ENCODE data around the gene MT4.

Gene MT4

DNA sequence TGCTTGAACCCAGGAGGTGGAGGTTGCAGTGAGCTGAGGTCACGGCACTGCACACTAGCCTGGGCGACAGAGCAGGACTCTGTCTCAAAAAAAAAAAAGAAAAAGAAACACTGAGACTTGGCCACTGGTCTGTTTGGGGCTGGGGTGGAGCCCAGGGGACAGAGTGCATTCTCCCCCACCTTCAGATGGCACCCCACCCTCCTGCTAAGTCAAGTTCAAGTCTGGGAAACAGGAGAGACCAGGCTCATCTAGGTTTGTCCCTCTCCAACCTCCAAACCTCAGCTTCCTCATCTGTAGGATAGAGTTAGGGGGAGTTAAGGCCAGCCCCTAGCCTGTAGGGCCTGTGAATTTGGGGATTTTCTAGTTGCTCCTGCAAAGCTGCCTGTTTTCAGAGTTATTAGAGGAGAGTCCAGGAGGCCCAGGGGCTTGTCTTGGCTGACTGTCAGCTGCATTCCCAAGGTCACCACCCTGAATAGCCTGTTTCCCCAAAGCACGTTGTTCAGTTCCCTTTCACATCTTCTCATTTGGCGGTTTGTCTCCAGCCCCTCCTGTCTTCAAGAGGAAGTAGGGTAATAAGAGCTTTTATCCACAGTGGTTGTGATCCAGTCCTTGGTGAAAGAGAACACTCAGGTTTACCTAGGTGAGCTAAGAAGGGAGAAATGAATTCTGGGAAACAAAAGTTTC lies 26.6 kb downstream of the MT4 start:
- Histone ChIP-seq H3K4me2 (ENCODE audit: low read depth, low read length, poor library complexity, severe bottlenecking) (no peak overlapping the region), H2AFZ (ENCODE audit: low read depth, low read length, severe bottlenecking) (no peak overlapping the region), H3K36me3 (ENCODE audit: low read length) (no peaks in the 10 kb centered on the region), H3K4me3 (ENCODE audit: insufficient read depth, low read length, poor library complexity, severe bottlenecking) (no peak overlapping the region), H3F3A (ENCODE audit: insufficient read depth) (no peaks in the 10 kb centered on the region), H4K20me1 (ENCODE audit: low read depth, low read length) (no peaks in the 10 kb centered on the region), H3K9ac (ENCODE audit: low read length) (no peak overlapping the region), H3K27ac (ENCODE audit: low read depth, low read length) (no peak overlapping the region), H3K79me2 (ENCODE audit: insufficient read depth, low read length) (no peaks in the 10 kb centered on the region), H3K9me3 (ENCODE audit: insufficient read depth, low read length) (no peaks in the 10 kb centered on the region), H3K9me2 (replicated peaks; ENCODE audit: insufficient read depth, low read length) (no peaks in the 10 kb centered on the region), H3K27me3 (ENCODE audit: low read length) (0 out of 2 replicates have a peak, but pooled peaks cover 3% of the 10 kb centered on the region)
- TF ChIP-seq, protein P1, sequence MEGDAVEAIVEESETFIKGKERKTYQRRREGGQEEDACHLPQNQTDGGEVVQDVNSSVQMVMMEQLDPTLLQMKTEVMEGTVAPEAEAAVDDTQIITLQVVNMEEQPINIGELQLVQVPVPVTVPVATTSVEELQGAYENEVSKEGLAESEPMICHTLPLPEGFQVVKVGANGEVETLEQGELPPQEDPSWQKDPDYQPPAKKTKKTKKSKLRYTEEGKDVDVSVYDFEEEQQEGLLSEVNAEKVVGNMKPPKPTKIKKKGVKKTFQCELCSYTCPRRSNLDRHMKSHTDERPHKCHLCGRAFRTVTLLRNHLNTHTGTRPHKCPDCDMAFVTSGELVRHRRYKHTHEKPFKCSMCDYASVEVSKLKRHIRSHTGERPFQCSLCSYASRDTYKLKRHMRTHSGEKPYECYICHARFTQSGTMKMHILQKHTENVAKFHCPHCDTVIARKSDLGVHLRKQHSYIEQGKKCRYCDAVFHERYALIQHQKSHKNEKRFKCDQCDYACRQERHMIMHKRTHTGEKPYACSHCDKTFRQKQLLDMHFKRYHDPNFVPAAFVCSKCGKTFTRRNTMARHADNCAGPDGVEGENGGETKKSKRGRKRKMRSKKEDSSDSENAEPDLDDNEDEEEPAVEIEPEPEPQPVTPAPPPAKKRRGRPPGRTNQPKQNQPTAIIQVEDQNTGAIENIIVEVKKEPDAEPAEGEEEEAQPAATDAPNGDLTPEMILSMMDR (IDR thresholded peaks at IDR 0.05; ENCODE audit: insufficient read depth, low read length, poor library complexity, severe bottlenecking), result no peak
- no peak for TF ChIP-seq EZH2phosphoT487 (conservative IDR thresholded peaks at IDR 0.05; ENCODE audit: low read length)

DNA sequence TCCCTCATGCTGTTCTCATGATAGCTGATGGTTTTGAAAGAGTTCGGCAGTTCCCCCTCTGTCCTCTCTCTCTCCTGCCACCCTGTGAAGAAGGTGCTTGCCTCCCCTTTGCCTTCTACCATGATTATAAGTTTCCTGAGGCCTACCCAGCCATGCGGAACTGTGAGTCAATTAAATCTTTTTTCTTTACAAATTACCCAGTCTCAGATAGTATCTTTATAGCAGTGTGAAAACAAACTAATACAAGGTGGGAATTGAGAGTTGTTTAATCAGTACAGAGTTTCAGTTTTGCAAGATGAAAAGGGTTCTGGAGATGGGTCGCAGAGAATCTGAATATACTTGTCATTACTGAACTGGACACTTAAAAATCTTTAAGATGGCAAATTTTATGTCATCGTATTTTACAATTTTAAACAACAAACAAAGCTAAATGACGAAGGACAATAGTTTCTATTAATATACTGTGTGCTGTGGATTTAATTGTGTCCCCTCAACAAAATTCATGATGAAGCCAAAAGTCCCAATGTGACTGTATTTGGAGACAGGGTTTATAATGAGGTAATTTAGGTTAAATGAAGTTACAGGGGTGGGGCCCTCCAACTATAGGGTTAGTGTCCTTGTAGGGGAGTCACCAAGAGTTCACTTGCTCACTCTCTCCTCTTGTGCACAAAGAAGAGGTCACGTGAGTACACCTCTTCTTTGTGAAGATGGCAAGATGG lies 28.9 kb downstream of the MT4 start:
- Histone ChIP-seq H4K20me1 (ENCODE audit: low read depth, low read length) (no peaks in the 10 kb centered on the region), H3K9me2 (replicated peaks; ENCODE audit: insufficient read depth, low read length) (no peaks in the 10 kb centered on the region), H3K27me3 (ENCODE audit: low read length) (0 out of 2 replicates have a peak, but pooled peaks cover 3% of the 10 kb centered on the region), H3K27ac (ENCODE audit: low read depth, low read length) (no peak overlapping the region), H2AFZ (ENCODE audit: low read depth, low read length, severe bottlenecking) (no peak overlapping the region), H3K4me2 (ENCODE audit: low read depth, low read length, poor library complexity, severe bottlenecking) (no peak overlapping the region), H3K9me3 (ENCODE audit: insufficient read depth, low read length) (no peaks in the 10 kb centered on the region), H3K36me3 (ENCODE audit: low read length) (no peaks in the 10 kb centered on the region), H3K79me2 (ENCODE audit: insufficient read depth, low read length) (no peaks in the 10 kb centered on the region), H3F3A (ENCODE audit: insufficient read depth) (no peaks in the 10 kb centered on the region), H3K9ac (ENCODE audit: low read length) (no peak overlapping the region), H3K4me3 (ENCODE audit: insufficient read depth, low read length, poor library complexity, severe bottlenecking) (no peak overlapping the region)
- TF ChIP-seq EZH2phosphoT487 (conservative IDR thresholded peaks at IDR 0.05; ENCODE audit: low read length), result no peak
- TF ChIP-seq, protein P1 (IDR thresholded peaks at IDR 0.05; ENCODE audit: insufficient read depth, low read length, poor library complexity, severe bottlenecking), result no peak

DNA sequence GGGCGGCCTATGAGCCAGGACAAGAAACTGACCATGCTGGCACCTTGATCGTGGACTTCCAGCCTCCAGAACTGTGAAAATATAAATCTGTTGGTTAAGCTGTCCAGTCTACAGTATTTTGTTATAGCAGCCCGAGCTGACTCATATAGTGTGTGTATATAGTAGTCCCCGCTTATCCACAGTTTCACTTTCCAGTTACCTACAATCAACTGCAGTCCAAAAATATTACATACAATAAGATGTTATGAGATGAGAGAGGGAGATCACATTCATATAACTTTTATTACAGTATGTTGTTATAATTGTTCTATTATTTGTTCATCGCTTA lies 29.4 kb downstream of the MT4 start:
- Histone ChIP-seq H3K27me3 (ENCODE audit: low read length) (0 out of 2 replicates have a peak, but pooled peaks cover 3% of the 10 kb centered on the region), H3K9me2 (replicated peaks; ENCODE audit: insufficient read depth, low read length) (no peaks in the 10 kb centered on the region), H3K9ac (ENCODE audit: low read length) (no peak overlapping the region), H3K4me2 (ENCODE audit: low read depth, low read length, poor library complexity, severe bottlenecking) (no peak overlapping the region), H3K79me2 (ENCODE audit: insufficient read depth, low read length) (no peaks in the 10 kb centered on the region), H2AFZ (ENCODE audit: low read depth, low read length, severe bottlenecking) (no peak overlapping the region), H3K4me3 (ENCODE audit: insufficient read depth, low read length, poor library complexity, severe bottlenecking) (no peak overlapping the region), H3K9me3 (ENCODE audit: insufficient read depth, low read length) (no peaks in the 10 kb centered on the region), H4K20me1 (ENCODE audit: low read depth, low read length) (no peaks in the 10 kb centered on the region), H3K36me3 (ENCODE audit: low read length) (no peaks in the 10 kb centered on the region), H3F3A (ENCODE audit: insufficient read depth) (no peaks in the 10 kb centered on the region), H3K27ac (ENCODE audit: low read depth, low read length) (no peak overlapping the region)
- TF ChIP-seq, protein P1 (IDR thresholded peaks at IDR 0.05; ENCODE audit: insufficient read depth, low read length, poor library complexity, severe bottlenecking), result no peak
- no peak for TF ChIP-seq EZH2phosphoT487 (conservative IDR thresholded peaks at IDR 0.05; ENCODE audit: low read length)
